Stimulated activated CD4-positive, alpha-beta T cell treated with anti-CD3 and anti-CD28 coated beads, Interleukin-15, amount 100 ng/mL, for 48 hours (primary cell): ENCODE data around the gene GPATCH2.
"Not testable (repeated sequence)": the region's sequence is repeated elsewhere in the genome, so short reads cannot be mapped to it uniquely, and the experiment has no call there.

Experiments
- DNase-seq, 2 donors: peaks; one replicate each; pipeline ENCODE4 v3.0.0-alpha.2; 2020; ENCODE audit warnings: low read depth in 2 of 2

The GPATCH2 gene

DNA sequence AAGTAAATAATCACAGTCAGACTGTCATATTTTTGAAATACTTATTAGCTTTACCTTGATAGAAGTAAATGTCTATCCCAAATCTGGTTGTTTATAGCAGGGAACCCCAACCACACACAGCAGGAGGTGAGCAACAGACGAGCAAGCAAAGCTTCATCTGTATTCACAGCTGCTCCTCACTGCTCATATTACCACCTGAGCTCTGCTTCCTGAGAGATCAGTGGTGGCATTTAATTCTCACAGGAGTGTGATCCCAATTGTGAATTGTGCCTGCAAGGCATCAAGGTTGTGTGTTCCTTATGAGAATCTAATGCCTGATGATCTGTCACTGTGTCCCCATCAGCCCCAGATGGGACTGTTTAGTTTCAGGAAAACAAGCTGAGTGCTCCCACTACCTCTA, 104.3 kb downstream of the GPATCH2 start:
- no peak for DNase-seq

GRCh38 chr1:217525773-217526490, 105.0 kb downstream of the GPATCH2 start:
- no peak for DNase-seq

DNA sequence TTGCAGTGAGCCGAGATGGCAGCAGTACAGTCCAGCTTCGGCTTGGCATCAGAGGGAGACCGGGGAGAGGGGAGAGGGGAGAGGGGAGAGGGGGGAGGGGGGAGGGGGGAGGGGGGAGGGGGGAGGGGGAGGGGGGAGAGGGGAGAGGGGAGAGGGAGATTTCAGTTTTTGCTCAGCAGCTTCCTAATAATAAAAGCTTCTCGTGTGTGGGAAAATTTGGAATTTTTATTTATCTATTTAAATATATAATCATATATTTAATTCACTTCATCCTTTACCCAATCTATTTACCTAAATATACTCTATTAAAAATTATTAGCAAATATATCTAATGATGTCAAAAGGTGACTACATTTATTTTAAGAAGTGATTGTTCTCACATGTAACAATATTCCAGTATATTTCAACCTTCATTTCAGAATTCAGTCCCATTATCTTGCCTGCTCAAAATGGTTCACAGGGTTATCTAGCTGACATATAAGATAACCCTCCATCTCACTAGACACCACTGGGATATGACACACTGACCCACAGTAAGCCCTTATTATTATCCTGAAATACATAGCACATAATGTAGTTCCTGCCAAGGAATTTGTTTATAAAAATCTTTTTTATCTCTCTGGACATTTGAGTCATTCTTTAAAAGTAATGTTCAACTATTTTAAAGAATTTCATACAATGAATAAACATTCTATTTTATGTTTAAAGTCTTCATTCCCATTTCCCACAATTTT, 105.9 kb downstream of the GPATCH2 start:
- no peak for DNase-seq

- not testable (repeated sequence) for DNase-seq
These were observed 107.0 kb downstream of the GPATCH2 start for GRCh38 chr1:217523921-217524320.

DNA sequence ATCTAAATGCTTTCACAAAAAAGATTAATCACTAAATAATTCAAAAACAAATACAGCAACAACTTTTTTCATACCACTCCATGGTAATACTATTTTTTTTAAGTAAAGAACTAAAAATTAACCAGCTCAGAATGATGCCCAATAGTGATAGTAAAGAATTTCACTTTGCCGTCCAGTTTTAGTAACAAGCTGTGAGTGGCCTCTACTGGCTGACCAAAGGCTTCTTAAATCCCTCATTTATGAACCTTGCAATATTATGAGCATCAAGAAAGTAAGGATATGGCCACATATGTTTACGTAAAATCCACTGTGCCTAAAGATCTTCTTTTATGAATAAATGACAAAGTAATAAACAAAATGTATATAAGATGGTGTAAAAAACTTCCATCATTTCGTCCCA, 108.6 kb downstream of the GPATCH2 start:
- no peak for DNase-seq

GRCh38 chr1:217521317-217521716, 109.6 kb downstream of the GPATCH2 start:
- DNase-seq, result no peak

- DNase-seq, result no peak
These were observed 124.0 kb downstream of the GPATCH2 start for GRCh38 chr1:217506878-217507277.

GRCh38 chr1:217498209-217498608, 132.7 kb downstream of the GPATCH2 start:
- no peak for DNase-seq

DNA sequence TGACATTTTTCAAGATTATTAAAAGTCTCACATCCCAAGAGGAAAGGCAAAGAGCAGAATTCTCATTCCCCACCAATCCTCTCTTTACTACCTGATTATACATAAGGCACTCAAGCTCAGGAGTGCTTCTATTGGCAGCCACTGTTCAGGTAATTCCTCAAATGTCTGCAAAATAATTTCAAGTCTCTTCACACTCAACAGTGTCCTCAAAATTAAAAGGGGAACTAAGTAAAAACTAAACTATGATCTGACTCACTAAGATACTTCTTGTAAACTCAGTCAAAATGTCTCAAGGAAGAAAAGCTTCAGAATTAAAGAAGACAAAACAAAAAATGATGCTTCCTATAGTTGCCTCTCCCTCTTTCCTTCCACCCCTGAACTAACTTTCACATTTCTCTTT, 135.6 kb downstream of the GPATCH2 start:
- no peak for DNase-seq

GRCh38 chr1:217494767-217495166, 136.1 kb downstream of the GPATCH2 start:
- no peak for DNase-seq

DNA sequence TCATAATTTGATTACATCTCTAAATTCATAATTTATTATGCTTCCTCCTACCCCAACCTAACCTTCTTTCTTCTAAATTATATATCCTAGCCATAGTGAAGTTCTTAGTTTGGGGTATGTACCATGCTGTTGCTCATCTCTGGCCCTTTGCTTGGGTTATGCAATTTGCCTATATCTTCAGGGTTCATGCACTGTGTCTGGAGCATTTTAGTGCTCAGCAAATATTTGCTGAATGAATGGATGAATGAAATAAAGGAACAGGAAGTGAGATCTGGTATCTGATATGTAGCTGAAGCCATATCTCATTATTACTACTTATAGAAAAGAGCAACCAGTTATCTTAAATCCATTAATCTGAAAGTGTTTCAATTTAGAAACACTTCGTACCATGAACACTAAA, 137.6 kb downstream of the GPATCH2 start:
- no peak for DNase-seq

GRCh38 chr1:217484871-217485270, 146.0 kb downstream of the GPATCH2 start:
- DNase-seq, result no peak

DNA sequence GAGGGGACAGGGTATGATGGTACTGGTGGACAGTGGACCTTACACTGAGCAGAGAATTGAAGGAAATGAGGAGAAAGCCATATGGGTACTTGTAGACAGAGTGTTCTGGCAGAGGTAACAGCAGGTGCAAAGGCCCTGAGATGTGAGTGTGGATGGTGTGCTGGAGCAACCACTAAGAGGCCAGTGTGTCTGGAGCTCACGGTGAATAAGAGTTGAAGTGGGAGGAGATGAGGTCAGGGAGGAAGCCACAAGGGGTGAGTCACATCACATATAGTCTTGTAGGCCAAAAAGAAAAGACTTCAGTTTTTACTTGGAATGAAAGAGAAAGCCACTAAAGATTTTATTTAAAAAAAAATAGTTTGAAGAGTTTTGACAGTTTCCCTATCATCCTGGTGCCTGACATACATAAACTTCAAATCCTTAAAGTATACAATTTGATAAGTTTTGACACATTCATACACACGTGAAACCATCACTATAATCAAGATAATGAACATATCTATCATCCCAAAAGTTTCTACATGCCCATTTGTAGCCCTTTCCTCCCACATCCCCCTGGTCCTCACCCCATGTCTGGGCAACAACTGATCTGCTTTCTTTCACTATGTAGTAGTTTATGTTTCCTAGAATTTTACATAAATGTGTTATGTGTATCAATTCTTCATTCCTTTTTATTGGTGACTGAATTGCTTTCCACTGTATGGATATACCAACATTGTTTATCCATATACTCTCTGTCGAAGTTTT, 148.4 kb downstream of the GPATCH2 start:
- peak; percentile 48 to 54 for DNase-seq

GRCh38 chr1:217478450-217478849, 152.4 kb downstream of the GPATCH2 start:
- no peak for DNase-seq

- DNase-seq, result no peak
These were observed 158.0 kb downstream of the GPATCH2 start for GRCh38 chr1:217472915-217473314.

GRCh38 chr1:217471403-217471802, 159.5 kb downstream of the GPATCH2 start:
- no peak for DNase-seq

DNA sequence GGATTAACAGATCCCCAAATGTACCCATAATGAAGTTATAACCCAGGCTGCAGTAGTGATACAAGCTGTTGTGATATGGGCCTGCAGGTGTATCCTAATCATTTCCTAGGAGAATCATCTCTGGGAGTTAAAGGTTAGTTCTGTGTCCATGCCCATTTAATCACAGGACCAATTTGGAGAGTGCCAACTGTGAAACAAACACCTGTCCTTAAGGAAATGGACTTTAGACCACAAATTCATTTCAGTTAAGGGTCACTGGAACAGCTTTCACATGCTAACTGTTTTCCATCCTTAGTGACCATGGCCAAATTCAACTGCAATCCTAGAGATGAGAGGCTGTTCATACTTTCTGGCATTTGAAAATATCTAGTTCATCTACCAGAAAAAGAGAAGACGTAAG, 160.9 kb downstream of the GPATCH2 start:
- no peak for DNase-seq

DNA sequence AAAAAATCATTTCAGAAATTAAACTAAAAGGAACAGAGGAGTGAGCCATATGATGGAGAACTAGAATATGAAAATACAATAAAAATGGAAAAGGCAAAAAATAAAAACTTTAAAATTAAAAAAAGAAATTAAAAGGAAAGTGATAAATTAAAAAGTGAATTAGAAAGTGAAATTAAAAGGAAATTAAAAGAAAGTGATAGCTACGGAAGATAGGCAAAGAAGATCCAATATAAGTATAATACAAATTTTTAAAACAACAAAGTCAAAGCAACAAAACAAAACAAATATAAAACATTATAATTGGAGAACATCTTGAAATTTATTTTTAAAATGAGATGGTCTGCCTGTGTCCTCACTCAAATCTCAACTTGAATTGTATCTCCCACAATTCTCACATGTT, 165.8 kb downstream of the GPATCH2 start:
- no peak for DNase-seq

- no peak for DNase-seq
These were observed 168.2 kb downstream of the GPATCH2 start for GRCh38 chr1:217462666-217463065.

GRCh38 chr1:217462159-217462558, 168.7 kb downstream of the GPATCH2 start:
- no peak for DNase-seq

- no peak for DNase-seq
These were observed 173.9 kb downstream of the GPATCH2 start for GRCh38 chr1:217457016-217457415.

GRCh38 chr1:217456261-217456660, 174.6 kb downstream of the GPATCH2 start:
- no peak for DNase-seq

GRCh38 chr1:217453816-217454215, 177.1 kb downstream of the GPATCH2 start:
- no peak for DNase-seq
